Right ventricle myocardium inferior (tissue), 1 donor: ENCODE measurements around the gene SHMT1. TPM values are rescaled to one million over a fixed set of nuclear protein-coding genes. Genes with fewer than 3 reads are reported as not detected.
"Not testable (repeated sequence)": the region's sequence is repeated elsewhere in the genome, so short reads cannot be mapped to it uniquely, and the experiment has no call there.

Experiments
- ATAC-seq: fragments of 200-7000 bp; cut with Tn5 transposase; one replicate; pipeline ENCODE4 v1.9.1; 2020; ENCODE audit warnings: mild to moderate bottlenecking, moderate library complexity
- DNase-seq: peaks from one replicate; pipeline ENCODE4 v3.0.0; 2021; ENCODE audit errors: missing footprints
- intact Hi-C: fragments of 100-400 bp; cut with DNase I; formaldehyde crosslinking; loops from one replicate; pipeline ENCODE4 v1.11.0; 2022
- microRNA-seq: library from miRNA; unstranded; fragments of <30 nt; microRNA quantifications from one replicate; pipeline ENCODE4 v1.2.0, GENCODE V29; 2020
- total RNA-seq: library from RNA; stranded (reverse); fragmentation: NEBNext Ultra II Directional; extraction: Animal tissue kit (Norgen Biotek cat#: 25700); gene quantifications from one replicate; pipeline ENCODE4 v1.2.1, GENCODE V29; 2021
- donor health status: DM: no; HTN: yes; CAD: no; lungs with severe emphysema.

Gene SHMT1
- total RNA-seq, 1 donor from 2014 or later, result 9.9 TPM

- intact Hi-C loops, result loop anchor here (2.0 to 5.0 kb wide), 2 partner anchors 54 to 93 kb away; partner anchors contain the start of gene MIEF2
- DNase-seq (peak; percentile 99), ATAC-seq (peak; percentile 98)
Measured at GRCh38 chr17:18314731-18315561, 48.4 kb downstream of the SHMT1 start, which contains the start of the genes SMCR8 and TOP3A. Gene SMCR8 (plus strand): TSS chr17:18315293. CDS start chr17:18315790, 497 bp downstream. Gene TOP3A (minus strand): TSS chr17:18314994. CDS start chr17:18314778, 216 bp downstream.

GRCh38 chr17:18314059-18314730 lies 49.2 kb downstream of the SHMT1 start:
- DNase-seq, result no peak
- ATAC-seq, result peak; percentile 1
- intact Hi-C loops, result loop anchor here (2.0 kb wide), 1 partner anchor 53 kb away; the partner anchor contains the start of gene MIEF2

GRCh38 chr17:18309202-18309601 lies 54.1 kb downstream of the SHMT1 start:
- DNase-seq (no peak), ATAC-seq (no peak)
- intact Hi-C loops, result no loop called here

GRCh38 chr17:18303206-18303605 lies 60.1 kb downstream of the SHMT1 start:
- intact Hi-C loops, DNase-seq, ATAC-seq: not testable (repeated sequence)

GRCh38 chr17:18300725-18301480 lies 62.4 kb downstream of the SHMT1 start:
- ATAC-seq (peak; percentile 31), DNase-seq (no peak)
- intact Hi-C loops, result no loop called here

- DNase-seq, ATAC-seq, intact Hi-C loops: not testable (repeated sequence)
Measured at GRCh38 chr17:18298061-18298460, 65.3 kb downstream of the SHMT1 start.

- intact Hi-C loops, result no loop called here
- DNase-seq, result no peak
- ATAC-seq, result no peak
Measured at GRCh38 chr17:18291718-18292540, 71.4 kb downstream of the SHMT1 start.

- no peak for ATAC-seq
Measured at GRCh38 chr17:18285296-18285695, 78.1 kb downstream of the SHMT1 start.

GRCh38 chr17:18281788-18282187 lies 81.6 kb downstream of the SHMT1 start:
- no peak for ATAC-seq
- DNase-seq, result no peak
- intact Hi-C loops, result no loop called here

More at GRCh38 chr17:18285296-18285695, 78.1 kb downstream of the SHMT1 start:
- DNase-seq, result no peak
- intact Hi-C loops, result no loop called here

GRCh38 chr17:18280766-18281371 lies 82.5 kb downstream of the SHMT1 start:
- ATAC-seq (no peak), DNase-seq (no peak)
- intact Hi-C loops, result no loop called here

GRCh38 chr17:18280249-18280648 lies 83.1 kb downstream of the SHMT1 start:
- intact Hi-C loops, result no loop called here
- DNase-seq (no peak), ATAC-seq (peak; percentile 24)

GRCh38 chr17:18278867-18279266 lies 84.5 kb downstream of the SHMT1 start:
- ATAC-seq, result no peak
- intact Hi-C loops, result no loop called here
- DNase-seq, result no peak

Small RNAs within 50 kb of the gene (microRNA-seq; reads per million reads assigned to microRNA genes)
- not detected for gene MIR6778

Other genes with a start within 250 kb of the SHMT1 start
- 183 TPM for gene ALKBH5, start 179.7 kb downstream of the SHMT1 start, total RNA-seq
- 8.4 TPM for gene LLGL1, start 137.9 kb downstream of the SHMT1 start, total RNA-seq
- gene FLII, start 104.8 kb downstream of the SHMT1 start, total RNA-seq, result 299 TPM
- 31.3 TPM for gene MIEF2, start 102.9 kb downstream of the SHMT1 start, total RNA-seq
- 10.4 TPM for gene TOP3A, start 48.6 kb downstream of the SHMT1 start, total RNA-seq
- gene SMCR8, start 48.3 kb downstream of the SHMT1 start, total RNA-seq, result 11.8 TPM
- not detected for gene EVPLL, start 14.2 kb upstream of the SHMT1 start, total RNA-seq
- not detected for gene LGALS9C, start 113.2 kb upstream of the SHMT1 start, total RNA-seq